ENCODE measurements around the gene SNX1.

DNA sequence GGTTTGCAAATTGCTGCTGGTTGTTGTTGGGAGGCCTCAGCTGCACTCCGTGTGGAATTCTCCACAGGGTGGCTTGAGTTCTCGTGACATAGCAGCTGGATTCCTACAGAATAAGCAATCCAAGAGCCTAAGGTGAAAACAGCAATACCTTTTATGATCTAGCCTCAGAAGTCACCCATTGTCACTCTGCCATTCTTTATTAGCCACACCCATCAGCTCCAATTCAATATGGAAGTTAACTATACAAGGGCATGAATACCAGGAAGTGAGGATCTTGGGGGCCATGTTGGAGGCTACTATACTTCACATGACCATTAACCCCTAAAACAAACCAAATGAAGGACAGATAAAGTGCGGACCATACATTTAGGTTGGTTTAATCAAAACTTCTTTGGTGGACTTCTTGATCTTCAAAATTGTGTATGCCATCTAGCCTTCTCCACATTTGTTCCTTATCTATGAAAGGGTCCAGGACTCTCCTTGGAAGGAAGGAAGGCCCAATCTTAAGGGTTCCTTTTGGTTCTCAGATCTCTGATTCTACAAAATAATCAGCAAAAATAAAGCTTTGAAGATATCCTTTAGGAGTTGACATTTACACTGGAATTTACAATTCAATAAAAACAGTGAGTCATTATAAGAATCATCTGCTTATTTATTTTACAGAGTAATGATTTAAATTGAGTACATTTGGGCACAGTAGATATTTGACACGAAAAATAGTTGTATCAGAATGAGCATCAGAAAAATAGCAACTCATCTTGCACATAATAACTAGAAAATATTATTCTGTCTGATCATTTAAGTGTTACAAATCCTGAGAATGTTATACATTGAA lies 23.6 kb upstream of the SNX1 start:
- TF ChIP-seq CTCF (IDR thresholded peaks at IDR 0.05) (no peak), POLR2A (IDR thresholded peaks at IDR 0.05) (no peak)
